Stimulated activated CD4-positive, alpha-beta T cell treated with anti-CD3 and anti-CD28 coated beads, Interleukin-1b, Interleukin-23, amount 100 ng/mL, for 4 hours (primary cell): ENCODE results near the gene NKX2-4.

ENCODE experiments used
- DNase-seq, 2 donors: peaks; one replicate each; pipeline ENCODE4 v3.0.0-alpha.2; 2020; ENCODE audit warnings: low read depth in 2 of 2

The NKX2-4 gene

GRCh38 chr20:21360705-21361104 is 36.6 kb downstream of the NKX2-4 start:
- no peak for DNase-seq

- DNase-seq: no peak
Measured at GRCh38 chr20:21358737-21359136, 38.6 kb downstream of the NKX2-4 start.

GRCh38 chr20:21357844-21358243 is 39.5 kb downstream of the NKX2-4 start:
- DNase-seq: no peak

DNA sequence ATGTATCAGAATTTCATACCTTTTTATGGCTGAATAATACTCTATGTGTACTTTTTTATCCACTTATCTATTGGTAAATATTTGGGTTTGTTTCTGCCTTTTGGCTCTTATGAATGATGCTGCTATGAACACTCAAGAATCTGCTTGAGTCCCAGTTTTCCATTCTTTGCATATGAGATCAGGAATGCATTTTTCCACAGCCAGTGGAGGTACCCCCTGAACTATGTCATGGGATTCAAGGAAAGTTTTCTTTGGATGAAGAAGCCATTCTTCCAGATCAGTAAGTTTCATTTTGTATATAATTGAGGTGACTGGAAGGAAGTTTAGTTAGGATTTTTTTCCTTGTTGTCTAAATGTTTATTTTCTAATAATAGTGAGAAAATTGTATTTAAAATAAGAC is 40.9 kb downstream of the NKX2-4 start:
- DNase-seq: no peak

DNA sequence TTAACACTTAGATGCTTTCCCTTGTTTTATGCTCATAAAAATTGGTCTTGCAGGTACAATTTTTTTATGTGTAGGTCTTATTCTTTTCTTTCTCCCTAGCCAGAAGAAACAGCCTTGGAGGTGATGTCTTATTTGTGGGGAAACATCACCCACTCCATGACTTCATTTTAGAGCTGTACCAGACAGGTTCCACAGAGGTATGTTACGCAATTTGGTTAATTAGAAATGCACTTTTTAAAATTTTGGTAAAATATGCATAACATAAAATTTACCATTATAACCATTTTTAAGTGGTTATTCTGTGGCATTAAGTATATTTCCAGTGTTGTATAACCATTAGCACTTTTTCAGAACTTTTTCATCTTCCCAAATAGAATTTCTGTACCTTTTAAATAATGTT is 41.3 kb downstream of the NKX2-4 start:
- no peak for DNase-seq

GRCh38 chr20:21353236-21353635 is 44.1 kb downstream of the NKX2-4 start:
- no peak for DNase-seq

- no peak for DNase-seq
Measured at GRCh38 chr20:21352703-21353102, 44.6 kb downstream of the NKX2-4 start.
